ENCODE data around the gene ANKRD44.
"Not testable (repeated sequence)": the region's sequence is repeated elsewhere in the genome, so short reads cannot be mapped to it uniquely, and the experiment has no call there.

Gene ANKRD44

GRCh38 chr2:197011021-197011417, 299.6 kb downstream of the ANKRD44 start:
- DNase-seq, result no peak

GRCh38 chr2:197010200-197011020, 300.2 kb downstream of the ANKRD44 start:
- DNase-seq, result no peak

GRCh38 chr2:197008741-197009341, 301.7 kb downstream of the ANKRD44 start:
- DNase-seq, result not testable (repeated sequence)

DNA sequence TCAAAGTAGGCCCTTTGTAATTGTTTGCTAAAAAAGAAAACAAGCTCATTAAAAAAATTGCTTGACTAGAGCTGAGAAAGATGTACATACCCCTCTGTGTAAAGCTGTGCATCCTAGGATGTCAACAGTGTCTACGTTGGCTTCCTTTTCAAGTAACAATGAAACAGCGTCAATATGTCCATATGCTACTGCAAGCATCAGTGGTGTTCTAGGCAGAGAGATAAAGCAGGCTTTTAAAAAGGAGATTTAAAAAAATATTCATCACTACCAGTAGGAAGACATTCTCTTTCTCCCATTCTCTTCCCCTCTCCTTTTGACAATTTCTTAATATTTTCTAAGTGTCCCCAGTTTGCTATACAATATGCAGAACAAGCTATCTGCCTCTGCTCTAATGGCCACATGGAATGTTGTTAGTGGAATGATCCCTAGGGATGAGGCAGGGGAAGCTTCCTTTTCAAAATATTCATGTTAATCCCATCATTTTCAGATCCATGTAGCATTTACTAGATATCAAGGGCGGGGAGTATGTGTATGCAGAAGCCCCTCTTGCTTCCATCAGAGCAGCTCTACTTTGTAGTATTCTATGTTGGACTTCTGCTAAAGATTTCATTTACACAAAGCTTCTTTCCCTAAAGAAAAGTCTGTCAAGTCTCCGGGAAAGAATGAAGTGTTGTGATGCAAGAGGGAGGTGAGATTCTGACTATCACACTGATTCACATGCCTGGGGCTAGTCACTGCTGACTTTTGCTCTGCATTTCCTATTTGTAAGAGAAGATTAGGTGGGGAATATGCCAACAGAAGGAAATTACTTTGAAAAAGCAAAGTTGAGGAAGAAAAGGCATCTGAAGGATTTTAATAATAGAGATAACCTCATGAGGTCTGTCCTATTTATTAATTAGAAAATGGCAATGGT, 302.6 kb downstream of the ANKRD44 start:
- DNase-seq, result no peak

GRCh38 chr2:197001921-197002320, 308.7 kb downstream of the ANKRD44 start:
- DNase-seq, result no peak

GRCh38 chr2:196995757-196996314, 314.7 kb downstream of the ANKRD44 start:
- no peak for DNase-seq

DNA sequence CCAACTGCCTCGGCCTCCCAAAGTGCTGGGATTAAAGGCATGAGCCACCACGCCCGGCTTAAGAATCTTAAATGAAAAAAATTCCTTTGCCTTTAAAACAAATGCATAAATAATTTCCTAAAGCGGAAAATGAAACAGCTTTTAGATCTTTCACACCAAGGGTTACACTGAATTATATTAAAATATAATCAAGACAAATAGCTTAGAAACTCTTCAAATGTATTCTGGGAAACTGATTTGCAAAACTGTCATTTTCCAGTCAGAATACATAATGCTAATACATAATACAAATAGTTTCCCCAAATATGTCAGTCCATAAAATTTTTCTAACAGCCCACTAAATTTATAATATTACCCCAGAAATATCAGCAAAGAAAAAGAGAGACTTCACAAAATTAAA, 315.8 kb downstream of the ANKRD44 start:
- no peak for DNase-seq

- DNase-seq, result no peak
These were observed 317.0 kb downstream of the ANKRD44 start for GRCh38 chr2:196993617-196994016.

DNA sequence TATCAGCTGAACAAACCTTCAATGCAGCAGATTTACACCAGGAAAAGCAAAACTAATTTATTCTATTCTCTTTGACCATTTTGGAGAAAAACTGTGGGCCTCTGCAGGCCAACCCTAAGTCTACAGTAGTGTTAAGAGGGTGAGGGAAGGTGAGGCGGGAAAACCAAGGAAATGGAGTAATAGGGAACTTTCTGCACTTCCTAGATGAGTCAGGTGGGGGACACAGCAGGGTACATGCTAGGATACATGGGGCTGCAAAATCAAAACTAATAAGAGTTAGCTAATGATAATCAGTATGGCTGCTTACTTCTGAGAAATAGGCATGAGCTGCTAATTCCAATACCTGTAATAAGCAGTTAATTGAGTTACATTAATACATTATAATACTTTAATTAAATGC, 318.1 kb downstream of the ANKRD44 start:
- no peak for DNase-seq

GRCh38 chr2:196990788-196991461, 319.7 kb downstream of the ANKRD44 start:
- DNase-seq, result no peak

DNA sequence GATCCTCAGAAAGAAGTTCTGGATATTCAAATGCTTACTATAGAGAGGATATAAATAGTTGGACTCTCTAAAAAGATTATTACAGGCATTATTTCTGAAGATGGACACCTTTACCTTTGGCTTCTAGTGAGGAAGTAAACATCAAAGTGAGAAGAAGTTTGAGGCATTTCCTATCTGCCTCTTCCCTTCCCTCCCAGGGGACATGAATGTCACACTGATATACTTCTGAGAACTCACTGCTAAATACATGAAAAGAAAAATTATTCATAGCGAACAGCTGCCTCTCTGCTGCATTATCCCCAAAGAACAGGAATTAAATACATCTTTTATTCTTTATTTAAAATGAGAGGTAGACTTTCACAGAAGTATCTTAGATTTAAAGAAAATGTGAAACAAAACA, 320.5 kb downstream of the ANKRD44 start:
- no peak for DNase-seq

- DNase-seq, result no peak
These were observed 321.1 kb downstream of the ANKRD44 start for GRCh38 chr2:196989496-196989895.

DNA sequence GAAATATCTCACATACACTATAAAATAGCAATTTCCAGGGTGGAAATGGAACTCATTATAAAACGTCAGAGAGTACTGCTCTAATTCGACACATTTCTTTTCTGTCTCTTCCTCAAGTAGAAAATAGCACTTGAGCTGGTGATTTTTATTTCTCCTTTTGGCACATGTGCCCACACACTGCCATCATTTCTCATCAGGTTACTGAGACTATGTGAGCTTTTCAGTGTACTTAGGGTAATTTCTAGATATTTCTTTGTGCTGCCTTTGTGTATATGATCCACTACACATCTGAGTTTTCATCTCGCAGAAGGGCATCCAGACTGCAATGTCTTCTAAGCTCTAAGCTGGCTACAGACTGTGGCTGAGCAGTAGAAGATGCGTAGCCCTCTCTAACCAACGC, 321.9 kb downstream of the ANKRD44 start:
- no peak for DNase-seq

- no peak for DNase-seq
These were observed 322.8 kb downstream of the ANKRD44 start for GRCh38 chr2:196987649-196988364.

DNA sequence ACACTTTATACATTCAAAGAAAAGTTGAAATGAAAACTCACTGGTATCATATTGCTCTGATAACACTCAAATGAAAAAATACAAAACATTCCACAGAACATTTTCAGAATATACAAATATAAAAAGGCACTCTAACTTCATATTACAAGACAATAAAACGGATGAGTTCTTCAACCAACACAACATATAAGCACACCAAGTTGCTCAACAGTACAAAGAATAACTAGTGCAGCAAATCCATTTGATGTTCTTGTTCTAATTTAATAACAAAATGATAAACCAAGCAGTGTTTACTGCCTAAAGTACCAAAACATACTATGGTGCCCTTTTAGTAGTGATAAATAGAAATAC, 323.3 kb downstream of the ANKRD44 start:
- DNase-seq, result no peak

DNA sequence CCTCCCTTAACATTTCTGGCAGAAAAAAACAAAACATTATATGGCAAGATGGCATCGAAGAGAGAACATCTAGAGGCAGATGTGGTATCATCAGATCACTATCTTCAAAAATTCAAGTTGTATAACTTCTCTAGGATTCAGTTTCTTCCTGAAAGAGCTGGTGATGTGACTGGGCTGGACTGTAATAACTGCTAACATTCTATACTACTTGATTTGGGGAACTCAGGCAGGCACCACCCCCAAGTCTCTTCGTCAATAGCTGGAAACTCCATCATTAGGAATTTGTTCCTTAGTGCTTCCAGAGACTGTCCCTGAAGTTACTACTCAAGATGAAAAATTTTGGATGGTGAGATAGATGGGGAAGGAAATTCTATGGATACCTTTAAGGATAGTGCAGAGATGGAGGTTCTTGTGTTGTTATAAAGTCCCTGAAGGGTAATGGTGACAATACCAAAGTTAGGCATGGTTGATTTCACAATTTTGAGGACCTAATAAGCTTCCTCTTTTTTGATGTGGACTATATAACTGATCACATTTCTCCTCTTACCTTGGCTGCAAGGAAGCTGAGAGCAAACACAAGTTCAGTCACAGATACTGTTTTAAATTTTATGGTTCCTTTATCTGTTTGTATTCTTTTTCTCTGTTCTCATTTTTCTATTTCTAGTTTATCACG, 324.9 kb downstream of the ANKRD44 start:
- DNase-seq, result no peak

DNA sequence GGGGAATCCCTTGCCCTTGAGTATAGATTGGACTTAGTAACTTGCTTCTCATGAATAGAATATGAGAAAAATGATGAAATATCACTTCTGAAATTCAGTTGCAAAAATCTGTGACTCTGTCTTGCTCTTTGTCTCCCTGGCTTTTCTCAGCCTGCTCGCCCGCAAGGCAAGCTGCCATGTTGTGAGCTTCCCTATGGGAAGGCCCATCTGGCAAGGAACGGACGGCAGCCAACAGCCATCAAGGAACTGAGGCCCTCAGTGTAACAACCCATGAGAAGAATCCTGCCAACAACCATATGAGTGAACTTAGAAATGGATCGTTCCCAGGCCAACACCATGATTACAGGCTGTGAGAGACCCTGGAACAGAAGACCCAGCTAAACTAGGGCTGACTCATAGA, 325.7 kb downstream of the ANKRD44 start:
- DNase-seq, result no peak

DNA sequence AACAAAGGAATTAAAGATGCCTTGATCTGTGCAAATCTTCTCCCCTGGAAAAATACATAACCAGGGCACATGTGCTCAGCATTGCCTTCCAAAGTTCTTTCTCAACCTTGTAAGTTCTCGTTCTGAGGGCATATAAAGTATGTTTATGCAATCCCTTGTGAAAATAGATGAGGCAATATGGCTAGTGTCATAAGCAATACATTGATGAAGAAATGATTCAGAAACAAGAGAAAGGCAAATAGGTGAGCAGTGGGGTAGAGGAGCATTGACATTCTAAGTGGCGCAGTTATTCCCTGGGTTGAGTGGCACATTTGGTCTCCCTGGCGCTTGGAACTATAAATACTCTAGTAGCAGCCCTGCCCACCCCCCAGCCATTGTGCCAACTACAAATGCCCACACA, 326.6 kb downstream of the ANKRD44 start:
- no peak for DNase-seq

GRCh38 chr2:196980473-196980872, 330.1 kb downstream of the ANKRD44 start:
- no peak for DNase-seq

GRCh38 chr2:196980001-196980400, 330.6 kb downstream of the ANKRD44 start:
- no peak for DNase-seq

DNA sequence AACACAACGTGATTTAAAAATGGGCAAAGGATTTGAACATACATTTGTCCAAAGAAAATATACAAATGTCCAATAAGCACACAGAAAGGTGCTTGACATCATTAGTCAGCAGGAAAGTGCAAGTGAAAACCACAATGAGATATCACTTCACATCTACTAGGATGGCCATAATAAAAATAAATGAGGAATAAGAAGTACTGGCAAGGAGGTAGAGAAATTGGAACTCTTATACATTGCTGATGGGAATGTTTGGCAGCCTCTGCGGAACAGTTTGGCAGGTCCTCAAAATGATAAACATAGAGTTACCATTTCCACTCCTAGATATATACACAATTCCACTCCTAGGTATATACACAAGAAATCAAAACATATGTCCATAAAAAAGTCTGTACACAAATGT, 333.1 kb downstream of the ANKRD44 start:
- DNase-seq, result no peak

- no peak for DNase-seq
These were observed 335.6 kb downstream of the ANKRD44 start for GRCh38 chr2:196974970-196975369.
